K562 (cell line): Measurements from ENCODE around the gene LOXL3. TPM values are rescaled to one million over a fixed set of nuclear protein-coding genes. Genes with fewer than 3 reads are reported as not detected.

Experiments used
- FOXJ3 ChIP-seq: sonication (generic); formaldehyde crosslinking; IDR thresholded peaks from 2 replicates; pipeline ENCODE4 v1.4.0; 2020; ENCODE audit warnings: mild to moderate bottlenecking, missing genetic modification reagents
- FOXM1 ChIP-seq, 2 experiments: fragments of 450-650 bp in 1 of 2; sonication (generic) in 1 of 2; formaldehyde crosslinking in 1 of 2; IDR thresholded peaks; 2 replicates each; pipeline versions ENCODE4 v1.6.1 to v1.9.0; 2017 to 2022; ENCODE audit warnings: low read depth in 2 of 2, mild to moderate bottlenecking in 2 of 2, missing genetic modification reagents in 1 of 2, moderate library complexity in 1 of 2
- GATAD2B ChIP-seq: fragments of 450-650 bp; IDR thresholded peaks from 2 replicates; pipeline ENCODE4 v1.6.1; 2017; ENCODE audit warnings: mild to moderate bottlenecking, borderline replicate concordance
- GMEB1 ChIP-seq: fragments of 250-450 bp; sonication (Bioruptor Pico); IDR thresholded peaks from 2 replicates; pipeline ENCODE4 v1.4.0; 2020; ENCODE audit warnings: mild to moderate bottlenecking
- HMBOX1 ChIP-seq: sonication (generic); IDR thresholded peaks from 2 replicates; pipeline ENCODE4 v1.6.1; 2016
- ID3 ChIP-seq, 2 experiments: fragments of 250-450 bp in 1 of 2; fragments of 450-650 bp in 1 of 2; sonication (Bioruptor Pico) in 1 of 2; IDR thresholded peaks; 2 replicates each; pipeline versions ENCODE4 v1.6.1 to v1.8.0; 2016 to 2021; ENCODE audit warnings: mild to moderate bottlenecking in 2 of 2, moderate library complexity in 2 of 2, missing compliant biosample characterization in 1 of 2, missing genetic modification characterization in 1 of 2
- MTA3 ChIP-seq: fragments of 450-650 bp; formaldehyde crosslinking; IDR thresholded peaks from 2 replicates; pipeline ENCODE4 v1.6.1; 2017; ENCODE audit warnings: mild to moderate bottlenecking, borderline replicate concordance
- MYC ChIP-seq, 2 experiments: fragments of 250-450 bp in 1 of 2; sonication (Bioruptor Pico) in 1 of 2; IDR thresholded peaks; 2 replicates each; pipeline versions ENCODE4 v1.5.1 to v1.6.1; 2012 to 2021; ENCODE audit warnings: low read depth in 2 of 2, borderline replicate concordance in 1 of 2, improper control_type of control experiment in 1 of 2, low read length in 1 of 2, mild to moderate bottlenecking in 1 of 2, moderate library complexity in 1 of 2
- PCBP2 ChIP-seq: fragments of 200-400 bp; formaldehyde crosslinking; IDR thresholded peaks from 2 replicates; pipeline ENCODE4 v1.6.1; 2018; ENCODE audit warnings: low read length, low read depth, mild to moderate bottlenecking, moderate library complexity; ENCODE audit not compliant: poor library complexity, severe bottlenecking
- PHF20 ChIP-seq: fragments of 450-650 bp; IDR thresholded peaks from 2 replicates; pipeline ENCODE4 v1.6.1; 2018; ENCODE audit not compliant: partially characterized antibody
- PHF8 ChIP-seq: fragments of 200-600 bp; sonication (generic); IDR thresholded peaks from 2 replicates; pipeline ENCODE4 v1.6.1; 2012; ENCODE audit warnings: mixed run types, mild to moderate bottlenecking, inconsistent platforms, low read length, moderate library complexity, borderline replicate concordance
- PML ChIP-seq: IDR thresholded peaks from 2 replicates; pipeline ENCODE4 v1.6.1; 2012; ENCODE audit warnings: low read length, inconsistent platforms
- RNF2 ChIP-seq: sonication (generic); IDR thresholded peaks from 2 replicates; pipeline ENCODE4 v1.6.1; 2016
- SAFB ChIP-seq: fragments of 200-400 bp; formaldehyde crosslinking; IDR thresholded peaks from 2 replicates; pipeline ENCODE4 v1.6.1; 2017; ENCODE audit warnings: low read depth, low read length, borderline replicate concordance
- SMAD1 ChIP-seq: fragments of 150-350 bp; IDR thresholded peaks from 2 replicates; pipeline ENCODE4 v1.6.1; 2014; ENCODE audit warnings: low read length, low read depth; ENCODE audit not compliant: partially characterized antibody
- SRSF1 ChIP-seq: fragments of 200-400 bp; formaldehyde crosslinking; IDR thresholded peaks from 2 replicates; pipeline ENCODE4 v1.6.1; 2017; ENCODE audit warnings: mild to moderate bottlenecking, low read depth, low read length, moderate library complexity
- TCF7 ChIP-seq: sonication (generic); IDR thresholded peaks from 2 replicates; pipeline ENCODE4 v1.6.1; 2016; ENCODE audit warnings: antibody characterized with exemption, borderline replicate concordance
- ZBTB17 ChIP-seq: fragments of 450-650 bp; formaldehyde crosslinking; IDR thresholded peaks from 2 replicates; pipeline ENCODE4 v1.4.0; 2020; ENCODE audit warnings: mild to moderate bottlenecking
- ZNF445 ChIP-seq: fragments of 250-450 bp; sonication (Bioruptor Pico); IDR thresholded peaks from 2 replicates; pipeline ENCODE4 v1.4.0; 2020; ENCODE audit warnings: low read depth, mild to moderate bottlenecking, moderate library complexity
- polyA plus RNA-seq, 8 experiments: library from polyadenylated mRNA; depleted of rRNA in 4 of 8; stranded (reverse) in 5 of 8; unstranded in 3 of 8; fragments of >200 nt; fragmentation: Nextera tagmentation in 2 of 8; fragmentation: Illumina TruSeq in 1 of 8; extraction: Ambion mirVana in 2 of 8; extraction: Trizol in 1 of 8; gene quantifications; 2 replicates each; pipeline versions ENCODE4 v1.2.1 to v1.2.3, GENCODE V29; 2011 to 2014; ENCODE audit warnings: inconsistent platforms in 1 of 8, missing spikeins in 1 of 8
- total RNA-seq, 7 experiments: library from RNA; depleted of rRNA in 6 of 7; stranded (reverse); fragments of >200 nt in 6 of 7; fragmentation: Illumina TruSeq in 2 of 7; extraction: Trizol in 2 of 7; gene quantifications; 2 replicates each; pipeline versions ENCODE4 v1.2.1 to v1.2.3, GENCODE V29; 2011 to 2021; ENCODE audit warnings: low replicate concordance in 1 of 7
- TF ChIP-seq, protein P1 (sequence below): fragments of 450-650 bp; formaldehyde crosslinking; IDR thresholded peaks from 2 replicates; pipeline ENCODE4 v1.4.0; 2022; ENCODE audit warnings: missing genetic modification characterization
- TF ChIP-seq, protein P2 (sequence below): fragments of 250-450 bp; sonication (Bioruptor Pico); IDR thresholded peaks from 2 replicates; pipeline ENCODE4 v1.8.0; 2022; ENCODE audit warnings: moderate library complexity, mild to moderate bottlenecking, inconsistent platforms

Gene LOXL3
- total and polyA plus RNA-seq, 9 of the 15 experiments (the other 6 are each of a cell fraction or from before 2014, with no cell fraction given) = 0.22 to 0.99 (median 0.31) TPM

DNA sequence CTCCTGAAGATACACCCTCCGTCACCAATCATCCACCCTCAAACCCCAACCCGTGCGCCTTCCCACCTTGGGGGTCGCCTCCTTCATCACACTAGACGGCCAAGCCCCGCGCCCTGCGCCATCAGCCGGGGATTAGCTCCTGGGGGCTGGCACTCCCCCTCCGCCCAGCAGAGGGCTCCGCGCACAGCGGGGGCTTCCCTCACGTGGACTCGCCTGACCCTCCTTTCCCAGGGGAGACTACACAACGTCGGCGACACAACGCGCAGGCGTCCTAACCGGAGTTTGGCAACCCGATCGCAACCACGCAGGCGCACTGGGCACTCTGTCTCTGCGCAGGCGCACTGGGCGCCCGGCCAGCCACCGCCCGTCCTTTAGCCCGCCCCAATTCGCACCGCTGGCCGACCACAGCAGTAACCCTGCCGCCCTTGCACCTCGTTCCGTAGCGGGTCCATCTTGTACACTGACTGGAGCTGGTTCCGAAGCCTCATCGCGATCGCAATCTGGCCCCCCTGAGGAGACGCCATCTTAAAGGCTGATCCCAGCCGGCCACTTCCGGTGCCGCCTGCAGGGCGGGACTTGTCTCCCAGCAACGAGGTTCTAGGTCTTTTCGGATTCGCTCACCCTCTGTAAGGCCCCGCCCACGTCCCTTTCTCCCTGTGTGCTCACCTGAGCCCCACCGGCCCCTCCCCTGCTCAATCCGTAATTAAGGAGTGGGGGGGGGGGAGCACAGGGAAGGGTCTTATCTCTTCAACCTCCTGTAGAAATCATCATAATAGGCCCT is 46.4 kb downstream of the LOXL3 start, which contains the start of gene PCGF1 (continued):
- TF ChIP-seq ID3 (CRISPR knock-in tag; IDR thresholded peaks at IDR 0.05) (no peak), ID3 (tag; IDR thresholded peaks at IDR 0.05) (no peak), SRSF1 (no peak), MTA3 (peak; percentile 75; the same call in 1 of the 2 replicates), FOXJ3 (CRISPR knock-in tag) (no peak), MYC (IDR thresholded peaks at IDR 0.05; ENCODE audit: low read depth, low read length) (peak; percentile 84), MYC (CRISPR knock-in tag; IDR thresholded peaks at IDR 0.05; ENCODE audit: borderline replicate concordance, low read depth) (peak; percentile 82; the same call in 1 of the 2 replicates), SMAD1 (no peak), PCBP2 (no peak), ZNF445 (no peak), PML (0 out of 2 replicates have a peak, but pooled peaks have one; percentile 15), RNF2 (no peak), SAFB (no peak), ZBTB17 (CRISPR knock-in tag) (peak; percentile 75), PHF20 (peak; percentile 72), GMEB1 (no peak), GATAD2B (0 out of 2 replicates have a peak, but pooled peaks have one; percentile 32), PHF8 (peak; percentile 88; the same call in 1 of the 2 replicates), TCF7 (no peak), HMBOX1 (peak; percentile 4; the same call in 1 of the 2 replicates), FOXM1 (IDR thresholded peaks at IDR 0.05; ENCODE audit: low read depth) (no peak), FOXM1 (CRISPR knock-in tag; IDR thresholded peaks at IDR 0.05; ENCODE audit: low read depth) (no peak)
- TF ChIP-seq, protein P1, sequence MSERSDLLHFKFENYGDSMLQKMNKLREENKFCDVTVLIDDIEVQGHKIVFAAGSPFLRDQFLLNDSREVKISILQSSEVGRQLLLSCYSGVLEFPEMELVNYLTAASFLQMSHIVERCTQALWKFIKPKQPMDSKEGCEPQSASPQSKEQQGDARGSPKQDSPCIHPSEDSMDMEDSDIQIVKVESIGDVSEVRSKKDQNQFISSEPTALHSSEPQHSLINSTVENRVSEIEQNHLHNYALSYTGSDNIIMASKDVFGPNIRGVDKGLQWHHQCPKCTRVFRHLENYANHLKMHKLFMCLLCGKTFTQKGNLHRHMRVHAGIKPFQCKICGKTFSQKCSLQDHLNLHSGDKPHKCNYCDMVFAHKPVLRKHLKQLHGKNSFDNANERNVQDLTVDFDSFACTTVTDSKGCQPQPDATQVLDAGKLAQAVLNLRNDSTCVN (CRISPR knock-in tag) = no peak
- TF ChIP-seq, protein P2, sequence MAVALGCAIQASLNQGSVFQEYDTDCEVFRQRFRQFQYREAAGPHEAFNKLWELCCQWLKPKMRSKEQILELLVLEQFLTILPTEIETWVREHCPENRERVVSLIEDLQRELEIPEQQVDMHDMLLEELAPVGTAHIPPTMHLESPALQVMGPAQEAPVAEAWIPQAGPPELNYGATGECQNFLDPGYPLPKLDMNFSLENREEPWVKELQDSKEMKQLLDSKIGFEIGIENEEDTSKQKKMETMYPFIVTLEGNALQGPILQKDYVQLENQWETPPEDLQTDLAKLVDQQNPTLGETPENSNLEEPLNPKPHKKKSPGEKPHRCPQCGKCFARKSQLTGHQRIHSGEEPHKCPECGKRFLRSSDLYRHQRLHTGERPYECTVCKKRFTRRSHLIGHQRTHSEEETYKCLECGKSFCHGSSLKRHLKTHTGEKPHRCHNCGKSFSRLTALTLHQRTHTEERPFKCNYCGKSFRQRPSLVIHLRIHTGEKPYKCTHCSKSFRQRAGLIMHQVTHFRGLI (CRISPR knock-in tag) = no peak
